ENCODE results near the gene COL23A1. TPM values are rescaled to one million over a fixed set of nuclear protein-coding genes. Genes with fewer than 3 reads are reported as not detected.
"Not testable (repeated sequence)": the region's sequence is repeated elsewhere in the genome, so short reads cannot be mapped to it uniquely, and the experiment has no call there.

The COL23A1 gene
- polyA plus RNA-seq, 1 donor = 6.2 TPM

DNA sequence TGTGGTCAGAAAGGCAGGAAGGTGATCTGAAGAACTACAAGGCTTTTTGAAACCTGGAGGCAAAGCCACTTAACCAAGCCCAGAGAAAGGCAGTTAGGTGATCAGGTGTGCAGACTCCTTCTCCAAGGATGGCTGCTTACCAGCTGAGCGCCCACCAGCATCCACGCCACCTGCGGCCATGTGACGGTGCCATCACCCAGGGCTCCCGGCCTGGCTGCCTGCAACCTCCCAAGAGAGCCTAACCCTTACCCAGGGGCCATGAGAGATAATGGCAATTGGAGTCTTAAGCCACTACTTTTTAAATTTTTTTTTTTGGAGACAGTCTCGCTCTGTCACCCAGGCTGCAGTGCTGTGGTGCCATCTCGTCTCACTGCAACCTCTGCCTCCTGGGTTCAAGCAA lies 324.4 kb downstream of the COL23A1 start:
- no peak for DNase-seq

DNA sequence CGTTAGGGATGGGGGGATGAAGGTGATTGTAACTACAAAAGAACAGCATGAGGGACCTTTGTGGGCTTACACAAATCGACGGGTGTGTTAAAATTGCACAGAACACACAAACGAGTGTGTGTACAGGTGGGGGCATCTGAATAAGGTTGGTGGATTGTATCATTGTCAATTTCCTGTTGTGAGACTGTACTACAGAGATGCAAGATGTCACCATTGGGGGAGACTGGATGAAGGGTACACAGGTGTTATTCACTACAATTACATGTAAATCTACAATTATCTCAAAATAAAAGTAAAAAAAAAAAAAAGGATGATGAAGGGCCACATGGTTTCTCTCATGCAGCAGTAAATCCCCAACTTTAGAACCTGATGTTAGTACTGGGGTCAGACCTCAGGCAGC lies 326.1 kb downstream of the COL23A1 start:
- no peak for DNase-seq

DNA sequence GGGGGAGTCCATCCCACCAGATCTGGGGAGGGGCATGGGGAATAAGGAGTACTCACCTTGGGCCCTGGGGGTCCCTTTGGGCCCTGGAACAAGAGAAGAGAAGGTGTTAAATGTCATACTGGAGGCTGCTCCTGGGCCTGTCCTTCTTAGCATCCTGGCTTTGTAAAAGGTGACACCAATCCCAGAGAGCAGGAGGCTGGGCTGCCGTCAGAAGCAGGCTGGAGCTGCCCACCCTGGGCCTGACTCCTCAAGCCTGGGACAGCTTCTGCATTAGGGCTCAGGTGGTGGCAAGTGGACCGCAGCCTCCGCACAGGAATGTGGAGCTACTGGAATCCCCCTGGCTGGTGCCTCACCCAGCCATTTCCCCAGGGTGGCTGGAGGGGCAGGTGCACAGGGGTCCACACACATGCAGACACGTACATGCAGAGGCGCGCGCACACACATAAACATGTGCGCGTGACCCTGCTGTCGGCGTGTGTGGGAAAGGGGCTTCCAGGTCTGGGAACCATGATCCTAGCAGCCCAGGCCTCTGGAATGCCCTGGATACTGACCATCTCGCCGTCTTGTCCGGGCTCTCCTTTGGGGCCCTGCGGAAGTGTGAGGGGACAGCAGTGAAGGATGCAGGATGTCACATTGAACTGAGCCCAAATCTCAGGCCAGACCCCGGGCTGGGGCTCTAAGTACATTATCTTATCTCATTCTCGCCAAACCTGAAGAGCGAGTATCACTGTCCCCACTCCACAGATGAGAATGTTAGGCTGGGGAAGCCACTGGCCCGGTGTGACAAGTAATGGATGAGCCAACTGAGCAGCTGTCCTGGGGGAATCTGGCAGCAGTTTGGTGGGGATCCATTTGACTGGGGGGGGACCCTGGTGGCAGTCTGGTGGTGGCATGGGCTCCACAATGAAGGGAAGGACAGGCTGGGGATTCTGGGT lies 328.3 kb downstream of the COL23A1 start:
- DNase-seq = no peak

DNA sequence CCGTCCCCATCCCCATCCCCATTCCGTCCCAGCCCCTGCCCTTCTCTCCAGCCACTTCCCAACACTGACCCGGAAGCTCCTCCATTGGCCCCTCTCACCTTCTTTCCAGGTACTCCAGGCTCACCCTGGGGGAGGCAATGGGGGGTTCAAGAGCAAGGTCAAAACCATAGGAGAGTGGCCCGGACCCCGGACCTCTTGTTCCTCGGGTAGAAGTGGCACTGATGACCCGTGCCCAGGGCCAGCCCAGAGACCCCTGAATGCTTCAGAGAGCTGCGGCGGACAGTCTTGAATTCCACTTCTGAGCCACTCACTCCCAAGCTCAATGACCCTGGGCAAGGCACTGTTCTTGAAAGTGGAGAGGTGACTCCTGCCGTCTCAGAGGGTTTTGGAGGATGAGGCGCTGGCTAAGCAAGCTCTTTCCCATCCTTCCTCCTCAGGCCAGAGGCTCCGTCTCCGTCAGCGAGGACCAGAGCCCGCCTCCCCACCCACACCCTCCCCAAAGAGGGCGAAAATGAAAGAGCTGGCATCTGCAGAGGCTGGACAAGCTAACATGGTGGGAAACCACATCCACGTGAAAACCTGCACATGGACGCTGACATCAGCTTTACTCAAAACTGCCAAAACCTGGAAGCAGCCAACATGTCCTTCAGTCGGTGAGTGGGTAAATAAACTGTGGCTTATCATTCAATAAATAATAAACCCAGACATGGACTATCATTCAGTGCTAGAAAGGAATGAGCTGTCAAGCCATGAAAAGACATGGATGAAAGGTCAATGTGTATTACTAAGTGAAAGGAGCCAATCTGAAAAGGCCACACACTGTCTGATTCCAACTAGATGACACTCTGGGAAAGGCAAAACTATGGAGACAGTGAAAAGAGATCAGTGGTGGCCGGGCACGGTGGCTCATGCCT lies 330.3 kb downstream of the COL23A1 start:
- DNase-seq = no peak

DNA sequence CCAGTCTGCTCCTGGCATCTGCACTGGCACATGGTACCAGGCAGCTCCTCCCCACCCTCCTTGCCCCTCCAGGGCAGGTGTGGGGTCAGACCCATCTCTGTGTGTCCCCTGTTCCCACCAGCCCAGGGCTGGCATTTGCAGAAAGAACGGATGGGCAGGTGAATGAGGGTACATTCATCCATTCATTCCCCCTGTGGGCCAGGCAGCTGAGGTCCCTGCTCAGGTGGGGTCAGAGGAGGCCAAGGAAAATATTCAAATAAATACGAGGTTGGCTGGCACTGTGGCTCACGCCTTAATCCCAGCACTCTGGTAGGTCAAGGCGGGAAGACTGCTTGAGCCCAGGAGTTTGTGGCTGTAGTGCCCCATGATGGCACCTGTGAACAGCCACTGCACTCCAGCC lies 332.5 kb downstream of the COL23A1 start:
- DNase-seq = no peak

DNA sequence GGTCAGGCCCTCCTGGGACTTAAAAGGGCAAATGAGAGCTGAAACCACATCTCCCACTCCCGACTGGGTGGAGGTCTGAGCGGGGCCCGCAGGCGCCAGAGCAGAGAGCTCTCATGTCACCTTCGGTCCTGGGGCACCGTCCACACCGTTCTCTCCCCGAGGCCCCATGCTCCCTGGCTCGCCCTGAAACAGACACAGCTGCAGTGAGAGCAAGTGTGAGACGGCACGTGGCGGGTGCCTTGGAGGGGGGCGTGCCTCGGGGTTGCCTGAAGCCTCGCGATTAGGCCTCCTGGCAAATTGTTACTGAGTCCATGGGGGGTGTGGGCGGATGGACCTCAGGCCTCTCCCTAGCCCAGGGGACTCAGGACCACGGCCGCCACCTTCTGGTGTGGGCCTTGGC lies 333.4 kb downstream of the COL23A1 start:
- no peak for DNase-seq

DNA sequence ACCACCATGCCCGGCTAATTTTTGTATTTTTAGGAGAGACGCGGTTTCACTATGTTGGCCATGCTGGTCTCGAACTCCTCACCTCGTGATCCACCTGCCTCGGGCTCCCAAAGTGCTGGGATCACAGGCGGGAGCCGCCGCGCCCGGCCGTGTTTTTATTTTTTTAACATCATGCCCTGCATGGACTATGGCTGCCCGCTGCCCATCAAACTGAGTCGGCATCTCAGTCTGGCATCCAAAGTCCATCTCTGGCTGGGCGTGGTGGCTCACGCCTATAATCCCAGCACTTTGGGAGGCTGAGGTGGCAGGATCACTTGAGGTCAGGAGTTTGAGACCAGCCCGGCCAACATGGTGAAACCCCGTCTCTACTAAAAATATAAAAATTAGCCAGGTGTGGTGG lies 336.6 kb downstream of the COL23A1 start:
- DNase-seq = not testable (repeated sequence)

DNA sequence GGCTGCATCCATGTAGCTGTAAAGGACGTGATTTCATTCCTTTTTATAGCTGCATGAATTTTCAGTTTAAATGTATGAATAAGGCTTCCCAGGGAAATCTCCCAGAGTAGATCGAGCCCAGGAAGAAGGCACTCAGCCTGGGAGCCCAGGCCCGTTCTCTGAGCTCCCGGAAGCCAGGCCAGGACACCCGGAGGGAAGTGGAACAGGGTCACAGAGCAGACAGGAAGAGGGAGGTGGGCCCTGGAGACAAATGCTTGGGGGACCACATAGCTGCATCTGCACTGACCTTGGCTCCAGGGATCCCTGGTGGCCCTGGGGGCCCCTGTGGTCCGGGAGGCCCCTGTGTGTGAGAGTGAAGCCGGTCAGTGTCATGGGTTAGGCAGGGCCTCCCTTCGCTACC lies 337.9 kb downstream of the COL23A1 start:
- no peak for DNase-seq

DNA sequence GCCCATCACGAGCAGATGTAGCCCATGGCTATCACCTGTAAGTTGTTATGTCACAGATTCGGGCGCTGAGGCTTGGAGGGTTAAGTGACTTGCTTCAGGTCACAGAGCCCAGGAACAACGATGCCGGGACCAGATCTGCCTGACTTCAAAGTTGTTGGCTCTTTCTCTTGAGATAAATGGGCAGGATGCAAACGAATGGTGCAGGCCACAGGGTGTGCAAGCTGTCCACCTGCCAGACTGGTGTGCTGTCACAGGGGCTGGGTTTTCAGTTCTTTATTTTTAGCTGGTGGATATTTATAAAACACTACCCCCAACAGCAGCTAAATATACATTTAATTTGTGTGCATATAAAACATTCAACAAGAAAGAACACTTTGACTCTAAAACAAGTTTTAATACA lies 339.9 kb downstream of the COL23A1 start:
- DNase-seq = no peak

DNA sequence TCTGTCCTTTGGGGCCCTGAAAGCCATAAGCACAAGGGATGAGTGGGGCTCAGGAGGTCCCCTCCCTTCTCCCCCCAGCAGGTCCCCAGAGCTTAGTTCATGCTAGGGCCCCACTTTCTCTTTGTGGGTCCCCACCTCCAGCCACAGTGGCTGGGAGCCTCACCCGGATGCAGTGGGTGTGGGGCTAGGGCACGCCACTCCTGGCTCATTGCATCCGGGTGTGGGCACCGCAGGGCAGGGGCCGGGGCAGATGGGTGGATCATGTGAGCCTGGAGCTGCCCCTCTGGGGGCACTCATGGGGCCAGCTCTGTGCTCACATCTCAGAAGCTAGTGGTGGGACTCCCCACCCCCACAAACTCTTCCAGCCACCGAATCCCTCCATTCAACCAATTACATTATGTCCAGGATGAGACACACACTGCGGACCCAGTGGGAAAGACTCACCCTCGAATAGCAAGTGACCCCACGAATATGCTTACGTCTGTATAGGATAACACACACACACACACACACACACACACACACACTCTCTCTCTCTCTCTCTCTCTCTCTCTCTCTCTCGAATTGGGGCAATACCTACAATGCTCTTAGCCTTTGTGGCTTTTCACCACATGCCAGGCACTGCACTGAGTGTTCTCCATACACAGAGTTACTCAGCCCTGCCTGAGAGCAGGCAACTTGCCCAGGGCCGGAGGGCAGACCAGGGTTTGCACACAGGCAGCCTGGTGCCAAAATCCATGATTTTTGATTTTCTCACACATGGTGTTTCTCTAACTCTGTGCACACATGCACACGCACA lies 340.8 kb downstream of the COL23A1 start:
- no peak for DNase-seq

DNA sequence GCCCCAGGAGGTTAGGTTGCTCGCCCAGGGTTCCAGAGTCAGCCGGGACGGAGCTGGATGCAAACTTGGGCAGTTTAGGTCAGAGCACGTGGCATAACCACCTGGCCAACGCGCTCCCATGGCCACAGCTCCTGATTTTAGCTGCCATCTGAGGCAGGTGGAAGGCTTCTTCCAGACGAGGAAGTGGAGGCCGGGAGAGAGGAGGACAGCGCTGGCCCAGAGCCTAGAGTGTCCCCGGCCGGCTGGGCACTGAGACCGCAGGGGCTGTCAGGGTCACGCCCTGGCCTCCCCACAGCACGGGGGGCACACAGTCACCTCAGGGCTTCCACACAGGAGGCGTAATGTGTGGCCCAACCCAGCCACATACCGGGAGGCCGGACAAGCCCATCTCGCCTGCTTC lies 341.4 kb downstream of the COL23A1 start:
- no peak for DNase-seq

DNA sequence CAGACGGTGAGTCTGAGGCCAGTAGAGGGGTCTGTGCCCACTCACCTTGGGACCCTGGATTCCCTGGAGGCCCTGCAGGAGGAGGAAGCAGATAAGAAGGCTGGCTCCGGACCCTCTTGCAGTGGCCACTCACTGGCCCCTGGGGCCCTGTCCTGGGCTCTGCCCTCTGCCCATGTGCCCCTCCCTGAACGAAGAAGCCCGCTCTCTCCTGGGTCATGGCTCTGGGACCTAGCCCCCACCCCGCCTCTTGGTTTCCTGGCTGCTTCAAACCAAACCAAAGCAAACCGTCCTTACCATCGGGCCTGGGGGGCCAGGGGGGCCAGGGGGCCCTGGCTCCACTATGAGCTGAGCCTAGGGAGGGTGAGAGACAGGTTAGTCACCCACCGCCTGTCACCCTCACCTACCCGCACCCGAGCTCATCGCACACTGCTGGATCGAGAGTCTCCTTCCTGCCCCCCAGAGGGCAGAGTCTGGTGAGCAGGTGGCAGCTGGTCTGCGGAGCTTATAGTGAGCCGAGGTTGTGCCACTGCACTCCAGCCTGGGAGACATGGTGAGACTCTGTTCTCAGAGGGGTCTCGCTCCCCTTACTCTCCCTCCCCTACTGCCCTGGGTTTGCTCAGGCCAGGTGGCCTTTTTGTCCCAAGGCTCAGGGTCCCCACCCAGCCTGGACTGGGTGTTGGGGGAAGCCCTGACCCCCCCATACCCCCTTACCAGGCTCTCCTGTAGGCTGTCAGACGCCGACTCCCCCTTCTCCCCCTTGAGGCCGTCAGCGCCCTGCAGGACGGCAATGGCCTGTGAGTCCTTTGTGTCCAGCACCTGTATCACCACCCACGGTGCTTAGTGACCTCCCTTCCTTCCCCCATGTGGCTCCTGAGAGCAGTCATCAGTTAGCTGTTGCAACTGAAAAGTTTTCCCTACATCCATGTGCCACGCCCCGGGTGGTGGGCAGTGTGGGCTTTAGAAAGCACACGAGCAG lies 342.4 kb downstream of the COL23A1 start:
- DNase-seq = no peak

DNA sequence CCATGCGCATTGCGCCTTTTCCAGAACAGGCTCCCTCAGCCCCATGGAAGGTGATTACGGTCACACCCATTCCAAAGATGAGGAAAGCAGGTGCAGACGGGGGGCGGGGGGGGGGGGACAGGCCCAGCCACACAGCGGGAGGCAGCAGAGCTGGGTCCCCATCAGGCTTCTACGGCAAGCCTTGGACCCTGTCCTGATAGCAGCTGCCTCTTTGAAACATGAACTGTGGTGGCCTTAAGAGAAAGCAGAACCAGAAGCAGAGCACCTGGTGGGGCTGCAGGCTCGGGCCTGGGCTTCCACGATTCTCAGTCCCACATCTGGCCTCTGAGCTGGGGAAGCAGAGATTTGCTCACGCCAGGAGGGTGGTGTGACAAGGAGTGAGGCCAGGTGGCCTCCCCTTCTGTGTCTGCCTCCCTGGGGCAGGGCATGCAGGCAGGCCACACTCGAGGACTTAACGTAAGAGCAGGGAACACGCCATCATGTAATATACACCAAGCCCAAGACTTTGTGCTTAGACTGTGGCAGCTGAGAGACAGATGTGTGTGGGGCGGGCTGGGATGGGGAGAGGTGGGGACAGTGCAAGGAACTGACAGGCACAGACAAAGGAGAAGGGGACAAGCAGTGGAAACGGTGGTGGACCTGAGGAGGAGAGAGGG lies 343.4 kb downstream of the COL23A1 start:
- no peak for DNase-seq

DNA sequence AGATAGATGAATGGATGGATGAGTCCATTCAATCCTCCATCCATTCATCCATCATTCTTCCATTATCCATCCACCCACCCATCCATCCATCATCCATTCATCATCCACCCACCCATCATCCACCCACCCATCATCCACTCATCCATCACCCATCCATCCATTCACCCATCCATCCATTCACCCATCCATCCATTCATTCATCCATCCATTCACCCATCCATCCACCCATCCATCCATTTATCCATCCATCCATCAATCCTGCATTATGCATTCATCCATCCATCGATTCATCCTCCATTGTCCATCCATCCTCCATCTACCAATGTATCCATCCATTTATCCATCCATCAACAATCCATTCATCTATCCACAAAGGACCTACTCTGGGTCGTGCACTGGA lies 344.8 kb downstream of the COL23A1 start:
- no peak for DNase-seq

DNA sequence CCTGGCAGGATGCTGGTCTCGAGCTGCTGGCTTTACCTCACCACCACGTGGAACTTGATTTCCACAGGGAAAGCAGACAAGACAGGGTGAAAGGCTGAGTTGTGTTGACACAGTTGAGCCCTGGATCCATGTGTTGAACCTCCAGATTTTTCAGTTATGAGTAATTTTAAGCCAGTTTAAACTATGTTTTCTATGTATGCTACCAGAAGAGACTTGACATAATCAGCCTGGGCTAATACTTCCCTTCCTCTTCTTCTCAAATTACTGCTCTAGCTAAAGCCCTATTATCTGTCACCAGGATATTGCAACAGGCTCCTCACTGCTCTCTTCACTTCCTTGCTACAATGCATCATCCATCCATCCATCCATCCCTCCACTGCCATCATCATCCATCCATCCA lies 345.6 kb downstream of the COL23A1 start:
- DNase-seq = no peak

DNA sequence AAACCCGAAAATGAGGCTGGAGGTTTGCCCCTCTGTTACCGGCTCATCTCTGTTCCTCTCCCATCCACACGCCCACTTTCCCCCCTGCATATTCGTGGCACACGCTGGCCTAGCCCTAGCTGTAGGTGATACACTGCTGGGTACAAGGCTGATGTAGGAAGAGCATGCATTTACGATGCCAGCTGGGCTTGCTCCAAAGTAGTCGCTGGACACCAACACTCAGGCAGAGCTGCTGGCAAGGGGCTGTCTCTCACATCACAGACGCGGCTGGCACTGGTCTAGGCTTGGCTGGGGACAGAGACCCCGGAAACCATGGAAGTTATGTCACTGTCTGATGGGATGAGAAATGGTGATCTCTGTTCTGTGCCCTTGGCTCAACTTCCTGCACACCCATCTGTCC lies 347.8 kb downstream of the COL23A1 start:
- DNase-seq = no peak

DNA sequence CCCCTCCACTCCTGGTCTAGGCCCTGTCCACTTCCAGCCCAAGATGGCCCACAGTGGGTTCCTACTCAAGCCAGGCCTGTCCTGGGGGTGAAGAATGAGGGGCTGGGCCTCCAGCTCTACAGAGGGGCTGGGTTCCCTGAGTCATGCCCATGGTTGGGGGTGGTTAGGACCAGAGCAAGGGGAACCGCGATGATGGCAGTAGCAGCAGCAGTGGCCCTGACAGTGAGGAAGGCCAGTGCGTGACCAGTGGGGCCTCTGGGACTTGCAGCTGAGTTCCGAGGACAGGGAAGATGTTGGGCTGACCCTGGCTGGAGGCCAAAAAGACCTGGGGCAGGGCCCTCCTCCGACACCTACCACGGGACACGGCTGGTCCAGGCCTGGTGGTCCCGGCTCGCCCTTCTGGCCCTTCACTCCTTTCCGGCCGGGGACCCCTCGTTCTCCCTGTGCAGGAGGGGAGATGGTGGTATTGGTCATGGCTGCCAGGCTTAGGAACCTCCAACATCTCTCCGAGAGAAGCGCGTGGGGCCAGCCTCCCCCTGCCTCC lies 348.4 kb downstream of the COL23A1 start:
- no peak for DNase-seq

DNA sequence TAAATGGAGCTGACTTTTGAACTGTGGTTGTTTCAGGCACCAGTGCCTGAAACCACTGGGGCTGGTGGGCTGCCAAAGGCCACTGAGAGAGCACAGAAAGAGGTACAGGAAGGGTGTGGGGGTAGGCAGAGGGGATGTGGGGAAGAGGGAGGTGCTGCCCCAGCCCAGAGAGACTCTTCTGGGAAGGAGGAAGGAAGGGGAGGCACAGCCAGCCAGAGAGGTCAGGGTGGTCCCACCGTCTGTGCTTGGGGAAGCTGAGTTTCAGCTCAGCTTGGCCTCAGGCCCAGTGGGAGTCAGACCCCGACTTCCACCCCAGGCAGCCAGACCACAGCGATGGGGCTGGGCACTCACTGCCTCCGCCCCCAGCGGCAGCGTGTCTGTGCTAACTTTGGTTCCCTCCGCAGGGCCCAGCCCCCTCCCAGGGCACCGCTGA lies 348.9 kb downstream of the COL23A1 start:
- DNase-seq = no peak

DNA sequence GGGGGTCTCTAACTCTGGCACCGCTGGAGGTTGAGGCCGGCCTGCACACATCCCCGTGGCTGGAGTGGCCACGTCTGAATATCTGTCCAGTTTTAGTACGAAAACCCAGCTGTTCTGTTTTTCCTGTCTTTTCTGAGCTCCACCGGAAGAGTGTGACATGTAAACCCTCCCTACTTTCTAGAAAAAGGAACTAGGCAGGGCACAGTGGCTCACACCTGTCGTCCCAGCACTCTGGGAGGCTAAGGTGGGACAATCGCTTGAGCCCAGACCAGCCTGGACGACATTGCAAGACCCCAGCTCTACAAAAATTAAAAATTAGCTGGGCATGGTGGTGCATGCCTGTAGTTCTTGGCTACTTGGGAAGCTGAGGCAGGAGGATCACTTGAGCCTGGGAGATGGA lies 349.4 kb downstream of the COL23A1 start:
- DNase-seq = no peak

DNA sequence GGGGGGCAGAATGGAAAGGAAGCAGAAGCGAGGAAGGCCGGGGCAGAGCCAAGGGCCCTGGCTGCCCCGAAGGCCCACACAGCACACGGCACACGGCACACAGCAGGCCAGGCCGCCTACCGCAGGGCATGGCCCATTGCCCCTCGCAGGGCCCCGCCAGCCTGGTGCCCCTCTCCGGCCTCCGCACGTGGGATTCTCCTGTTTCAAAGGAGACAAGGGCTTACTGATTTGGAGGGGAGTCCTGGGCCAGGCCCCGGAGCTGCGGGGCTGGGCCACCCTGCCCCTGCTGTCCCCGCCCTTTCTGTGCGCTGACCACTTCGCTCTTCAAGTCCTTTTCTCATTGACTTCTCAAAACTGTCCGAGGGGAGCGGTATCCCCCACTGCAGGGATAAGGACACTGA lies 349.9 kb downstream of the COL23A1 start:
- DNase-seq = no peak
